ENCODE measurements around the gene UAP1L1.

The UAP1L1 gene

DNA sequence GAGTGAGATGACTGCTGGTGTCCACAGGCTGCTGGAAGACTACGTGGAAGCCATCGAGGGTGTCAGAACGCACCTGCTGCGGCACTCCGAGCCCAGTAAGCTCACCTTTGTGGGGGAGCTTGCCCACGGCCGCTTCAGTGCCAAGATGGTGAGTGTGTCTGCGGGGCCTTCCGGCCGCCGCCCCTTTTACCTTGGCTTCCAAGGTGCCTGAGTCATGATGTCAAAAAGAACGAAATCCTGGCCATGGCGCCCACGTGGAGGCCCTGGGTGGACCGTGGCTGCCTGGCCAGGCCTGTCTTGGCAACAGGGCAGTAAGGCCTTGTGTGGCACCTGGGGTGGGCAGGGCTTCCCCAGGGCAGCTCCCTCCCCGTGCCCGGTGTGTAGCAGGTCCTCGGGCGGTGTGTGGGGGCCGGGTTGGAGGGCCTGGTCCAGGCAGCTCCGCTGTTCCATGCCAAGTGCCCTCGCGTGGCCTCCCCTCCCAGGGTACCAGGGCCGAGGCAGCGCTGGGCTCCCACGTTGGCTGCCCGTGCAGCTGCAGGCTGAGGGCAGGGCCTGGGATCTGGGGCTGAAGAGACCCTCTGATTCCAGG lies 29.4 kb downstream of the UAP1L1 start:
- TF ChIP-seq, protein P1, sequence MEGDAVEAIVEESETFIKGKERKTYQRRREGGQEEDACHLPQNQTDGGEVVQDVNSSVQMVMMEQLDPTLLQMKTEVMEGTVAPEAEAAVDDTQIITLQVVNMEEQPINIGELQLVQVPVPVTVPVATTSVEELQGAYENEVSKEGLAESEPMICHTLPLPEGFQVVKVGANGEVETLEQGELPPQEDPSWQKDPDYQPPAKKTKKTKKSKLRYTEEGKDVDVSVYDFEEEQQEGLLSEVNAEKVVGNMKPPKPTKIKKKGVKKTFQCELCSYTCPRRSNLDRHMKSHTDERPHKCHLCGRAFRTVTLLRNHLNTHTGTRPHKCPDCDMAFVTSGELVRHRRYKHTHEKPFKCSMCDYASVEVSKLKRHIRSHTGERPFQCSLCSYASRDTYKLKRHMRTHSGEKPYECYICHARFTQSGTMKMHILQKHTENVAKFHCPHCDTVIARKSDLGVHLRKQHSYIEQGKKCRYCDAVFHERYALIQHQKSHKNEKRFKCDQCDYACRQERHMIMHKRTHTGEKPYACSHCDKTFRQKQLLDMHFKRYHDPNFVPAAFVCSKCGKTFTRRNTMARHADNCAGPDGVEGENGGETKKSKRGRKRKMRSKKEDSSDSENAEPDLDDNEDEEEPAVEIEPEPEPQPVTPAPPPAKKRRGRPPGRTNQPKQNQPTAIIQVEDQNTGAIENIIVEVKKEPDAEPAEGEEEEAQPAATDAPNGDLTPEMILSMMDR (IDR thresholded peaks at IDR 0.05; ENCODE audit: borderline replicate concordance, control extremely low read depth, extremely low read depth, insufficient read depth, missing control alignments): no peak
- DNase-seq (ENCODE audit: low spot score): no peak
- in situ Hi-C loops (cut with MboI; ENCODE audit: low sequenced_read_pairs, unreplicated experiment): no loop called here

DNA sequence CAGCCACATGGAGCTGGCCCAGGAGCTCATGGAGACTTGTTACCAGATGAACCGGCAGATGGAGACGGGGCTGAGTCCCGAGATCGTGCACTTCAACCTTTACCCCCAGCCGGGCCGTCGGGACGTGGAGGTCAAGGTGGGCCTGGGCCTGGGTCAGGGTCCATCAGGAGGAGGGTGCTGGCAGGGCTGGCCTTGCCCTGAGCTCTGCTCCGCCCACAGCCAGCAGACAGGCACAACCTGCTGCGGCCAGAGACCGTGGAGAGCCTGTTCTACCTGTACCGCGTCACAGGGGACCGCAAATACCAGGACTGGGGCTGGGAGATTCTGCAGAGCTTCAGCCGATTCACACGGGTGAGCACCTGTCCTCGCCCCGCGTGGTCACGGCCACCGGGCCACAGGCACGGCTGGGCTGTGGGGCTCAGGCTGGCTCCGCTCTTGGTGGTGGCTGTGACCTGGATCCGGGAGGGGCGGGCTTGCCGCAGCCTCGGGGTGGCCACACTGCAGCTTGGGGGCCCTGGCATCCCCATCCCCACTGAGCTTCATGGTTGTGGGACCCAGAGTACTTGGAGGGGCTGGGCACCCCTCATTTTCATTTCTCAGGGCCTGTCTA lies 30.1 kb downstream of the UAP1L1 start:
- TF ChIP-seq, protein P1 (IDR thresholded peaks at IDR 0.05; ENCODE audit: borderline replicate concordance, control extremely low read depth, extremely low read depth, insufficient read depth, missing control alignments): no peak
- in situ Hi-C loops (cut with MboI; ENCODE audit: low sequenced_read_pairs, unreplicated experiment): no loop called here
- no peak for DNase-seq (ENCODE audit: low spot score)

DNA sequence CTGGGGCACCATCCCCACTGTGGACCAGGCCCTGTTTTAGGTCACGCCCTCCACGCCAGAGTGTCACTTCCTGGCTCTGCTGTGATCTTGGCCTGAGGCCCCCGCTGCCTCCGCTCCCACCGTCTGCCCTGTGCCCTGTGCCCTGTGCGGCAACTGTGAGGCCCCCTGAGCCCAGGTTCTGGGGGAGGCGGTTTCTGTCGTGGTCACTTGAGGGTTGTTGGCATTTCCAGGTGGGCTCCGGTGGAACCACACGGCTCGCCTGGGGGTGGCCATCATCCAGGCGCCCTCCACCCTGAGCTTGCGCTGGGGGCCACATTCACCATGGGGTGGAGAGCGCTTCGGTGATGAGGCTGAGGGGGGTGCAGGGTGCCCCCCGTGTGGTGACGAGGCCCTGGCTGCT lies 30.7 kb downstream of the UAP1L1 start:
- in situ Hi-C loops (cut with MboI; ENCODE audit: low sequenced_read_pairs, unreplicated experiment): no loop called here
- no peak for DNase-seq (ENCODE audit: low spot score)
- TF ChIP-seq, protein P1 (IDR thresholded peaks at IDR 0.05; ENCODE audit: borderline replicate concordance, control extremely low read depth, extremely low read depth, insufficient read depth, missing control alignments): no peak

DNA sequence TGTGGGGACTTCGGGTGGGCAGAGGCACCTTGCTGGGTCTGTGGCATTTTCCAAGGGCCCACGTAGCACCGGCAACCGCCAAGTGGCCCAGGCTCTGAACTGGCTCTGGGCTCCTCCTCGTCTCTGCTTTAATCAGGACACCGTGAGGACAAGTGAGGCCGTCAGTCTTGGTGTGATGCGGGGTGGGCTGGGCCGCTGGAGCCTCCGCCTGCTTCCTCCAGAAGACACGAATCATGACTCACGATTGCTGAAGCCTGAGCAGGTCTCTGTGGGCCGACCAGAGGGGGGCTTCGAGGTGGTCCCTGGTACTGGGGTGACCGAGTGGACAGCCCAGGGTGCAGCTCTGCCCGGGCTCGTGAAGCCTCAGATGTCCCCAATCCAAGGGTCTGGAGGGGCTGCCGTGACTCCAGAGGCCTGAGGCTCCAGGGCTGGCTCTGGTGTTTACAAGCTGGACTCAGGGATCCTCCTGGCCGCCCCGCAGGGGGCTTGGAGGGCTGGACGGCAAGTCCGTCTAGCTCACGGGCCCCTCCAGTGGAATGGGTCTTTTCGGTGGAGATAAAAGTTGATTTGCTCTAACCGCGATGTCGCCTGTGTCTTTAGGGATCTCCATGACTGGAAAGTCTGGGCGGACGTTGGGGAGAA lies 31.4 kb downstream of the UAP1L1 start:
- TF ChIP-seq, protein P1 (IDR thresholded peaks at IDR 0.05; ENCODE audit: borderline replicate concordance, control extremely low read depth, extremely low read depth, insufficient read depth, missing control alignments): no peak
- in situ Hi-C loops (cut with MboI; ENCODE audit: low sequenced_read_pairs, unreplicated experiment): no loop called here
- peak; percentile 32 for DNase-seq (ENCODE audit: low spot score)

DNA sequence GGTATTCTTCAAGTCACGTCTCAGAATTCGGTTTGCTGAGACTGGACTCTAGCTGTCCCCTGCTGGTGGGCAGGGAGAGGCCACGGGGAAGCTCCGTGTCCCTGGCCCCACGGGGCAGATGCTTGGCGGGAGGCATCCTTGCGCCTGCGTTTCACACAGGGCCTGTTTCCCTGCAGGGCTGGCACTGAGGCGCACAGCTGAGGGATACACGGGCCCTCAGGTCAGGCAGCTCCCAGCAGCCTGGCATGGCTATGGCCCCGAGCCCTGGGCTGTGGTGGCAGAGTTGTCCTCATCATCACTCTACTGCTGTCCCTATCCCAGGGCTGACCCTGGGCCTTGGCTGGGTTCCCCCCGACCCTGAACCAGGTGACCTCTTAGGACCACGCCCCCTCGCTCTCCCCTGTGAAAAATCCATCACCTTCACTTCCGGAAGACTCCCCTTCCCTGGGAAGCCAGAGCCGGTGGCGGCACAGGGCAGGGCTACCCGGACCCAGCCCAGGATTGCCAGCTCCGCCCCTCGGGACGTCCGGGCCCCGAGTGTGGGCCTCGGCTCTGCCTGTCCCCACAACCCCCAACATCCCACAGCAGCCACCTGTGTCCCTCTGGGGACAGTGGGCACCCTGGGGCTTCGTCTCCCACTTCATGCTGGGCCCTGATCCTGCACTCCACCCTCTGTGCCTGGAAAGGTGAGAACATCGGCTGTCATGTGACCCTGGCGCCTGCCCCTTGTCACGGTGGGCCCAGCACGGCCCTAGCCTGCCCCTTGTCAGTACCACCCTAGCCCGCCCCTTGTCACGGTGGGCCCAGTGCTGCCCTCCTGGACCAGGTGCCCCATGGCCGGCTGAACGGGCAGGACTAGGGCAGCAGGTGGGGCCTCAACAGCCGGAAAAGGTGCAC lies 32.2 kb downstream of the UAP1L1 start:
- TF ChIP-seq, protein P1 (IDR thresholded peaks at IDR 0.05; ENCODE audit: borderline replicate concordance, control extremely low read depth, extremely low read depth, insufficient read depth, missing control alignments): no peak
- in situ Hi-C loops (cut with MboI; ENCODE audit: low sequenced_read_pairs, unreplicated experiment): no loop called here

More for the DNA sequence above, 32.2 kb downstream of the UAP1L1 start:
- peak; percentile 19 for DNase-seq (ENCODE audit: low spot score)
